GM21825 (cell line): ENCODE data around the gene MAG.
"Not testable (repeated sequence)": the region's sequence is repeated elsewhere in the genome, so short reads cannot be mapped to it uniquely, and the experiment has no call there.

Experiments used
- ATAC-seq: cut with Tn5 transposase; IDR thresholded peaks from one replicate; pipeline ENCODE4 v1.9.1; 2021; ENCODE audit warnings: mild to moderate bottlenecking, moderate library complexity; ENCODE audit not compliant: unreplicated experiment

The MAG gene

GRCh38 chr19:35279374-35279773, 12.6 kb upstream of the MAG start:
- ATAC-seq: no peak

GRCh38 chr19:35279985-35280821, 11.8 kb upstream of the MAG start:
- ATAC-seq: no peak

- ATAC-seq: no peak
These were observed 10.7 kb upstream of the MAG start for GRCh38 chr19:35281303-35281702.

- ATAC-seq: no peak
These were observed 7.5 kb upstream of the MAG start for GRCh38 chr19:35284153-35285094.

- ATAC-seq: no peak
These were observed 6.9 kb upstream of the MAG start for GRCh38 chr19:35285095-35285449.

- ATAC-seq: not testable (repeated sequence)
These were observed 6.5 kb upstream of the MAG start for GRCh38 chr19:35285465-35285864.

- not testable (repeated sequence) for ATAC-seq
These were observed 5.9 kb upstream of the MAG start for GRCh38 chr19:35286101-35286500.

GRCh38 chr19:35287713-35288112, 4.2 kb upstream of the MAG start:
- ATAC-seq: no peak

GRCh38 chr19:35288331-35288730, 3.6 kb upstream of the MAG start:
- no peak for ATAC-seq

- no peak for ATAC-seq
These were observed 3.1 kb upstream of the MAG start for GRCh38 chr19:35288906-35289305.

GRCh38 chr19:35290381-35291127, 1.4 kb upstream of the MAG start:
- no peak for ATAC-seq

- no peak for ATAC-seq
These were observed 702 bp upstream of the MAG start for GRCh38 chr19:35291259-35291658.

GRCh38 chr19:35292421-35293362, 731 bp downstream of the MAG start:
- ATAC-seq: no peak

- no peak for ATAC-seq
These were observed 1.4 kb downstream of the MAG start for GRCh38 chr19:35293363-35293739.

- ATAC-seq: no peak
These were observed 1.8 kb downstream of the MAG start for GRCh38 chr19:35293808-35294207.

GRCh38 chr19:35294328-35294727, 2.4 kb downstream of the MAG start:
- no peak for ATAC-seq

GRCh38 chr19:35294859-35295791, 3.2 kb downstream of the MAG start:
- no peak for ATAC-seq

- peak; percentile 53 for ATAC-seq
These were observed 4.0 kb downstream of the MAG start for GRCh38 chr19:35295792-35296462.
